Measurements from ENCODE around the gene FCHSD2.
"Not testable (repeated sequence)": the region's sequence is repeated elsewhere in the genome, so short reads cannot be mapped to it uniquely, and the experiment has no call there.

Gene FCHSD2

DNA sequence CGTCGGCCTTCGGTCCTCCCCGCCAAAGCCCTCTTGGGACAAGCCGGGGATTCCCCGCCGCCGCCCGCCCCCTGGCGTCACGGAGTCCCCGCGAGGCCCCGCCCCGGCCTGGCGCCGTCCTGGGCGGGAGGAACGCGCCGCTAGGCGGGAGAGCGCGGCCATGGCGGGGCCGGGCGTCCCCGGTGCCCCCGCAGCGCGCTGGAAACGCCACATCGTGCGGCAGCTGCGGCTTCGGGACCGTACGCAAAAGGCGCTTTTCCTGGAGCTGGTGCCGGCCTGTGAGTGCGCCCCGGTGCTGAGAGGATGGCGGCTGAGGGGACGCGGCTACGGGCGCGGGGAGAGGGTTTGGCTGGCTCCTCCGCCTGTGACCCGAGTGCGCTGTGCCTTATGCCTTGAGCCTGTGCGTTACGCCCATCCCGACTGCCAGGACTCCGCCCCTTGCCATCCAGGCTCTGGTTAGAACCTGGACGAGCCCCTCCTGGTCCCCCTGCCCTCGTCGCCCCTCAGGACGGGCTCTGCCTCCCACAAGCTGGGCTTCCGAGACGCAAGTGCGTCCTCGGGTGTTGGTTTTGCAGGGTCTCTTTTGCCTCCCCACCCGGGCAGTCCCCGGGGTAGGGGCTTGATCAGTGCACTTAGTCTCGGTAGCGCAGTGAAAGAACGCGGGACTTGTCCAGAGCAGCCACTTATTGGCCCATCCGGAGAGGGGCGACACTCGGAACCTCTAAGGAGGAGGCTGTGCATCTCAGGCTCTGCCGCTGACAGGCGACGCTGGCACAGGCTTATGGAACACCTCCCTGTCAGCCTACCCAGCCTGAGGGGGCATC, 327.6 kb downstream of the FCHSD2 start, which contains the start of gene ATG16L2:
TSS of gene ATG16L2 (plus strand) at position 126 of the 824 bp plus-strand sequence. CDS start at position 161, 35 bp downstream.
- Histone ChIP-seq H2AFZ (peak within 1 kb of the TSS; percentile 87), H3K27me3 (ENCODE audit: control insufficient read depth, insufficient read depth, low read length) (no peaks in the 10 kb centered on the region)
- TF ChIP-seq, protein P1, sequence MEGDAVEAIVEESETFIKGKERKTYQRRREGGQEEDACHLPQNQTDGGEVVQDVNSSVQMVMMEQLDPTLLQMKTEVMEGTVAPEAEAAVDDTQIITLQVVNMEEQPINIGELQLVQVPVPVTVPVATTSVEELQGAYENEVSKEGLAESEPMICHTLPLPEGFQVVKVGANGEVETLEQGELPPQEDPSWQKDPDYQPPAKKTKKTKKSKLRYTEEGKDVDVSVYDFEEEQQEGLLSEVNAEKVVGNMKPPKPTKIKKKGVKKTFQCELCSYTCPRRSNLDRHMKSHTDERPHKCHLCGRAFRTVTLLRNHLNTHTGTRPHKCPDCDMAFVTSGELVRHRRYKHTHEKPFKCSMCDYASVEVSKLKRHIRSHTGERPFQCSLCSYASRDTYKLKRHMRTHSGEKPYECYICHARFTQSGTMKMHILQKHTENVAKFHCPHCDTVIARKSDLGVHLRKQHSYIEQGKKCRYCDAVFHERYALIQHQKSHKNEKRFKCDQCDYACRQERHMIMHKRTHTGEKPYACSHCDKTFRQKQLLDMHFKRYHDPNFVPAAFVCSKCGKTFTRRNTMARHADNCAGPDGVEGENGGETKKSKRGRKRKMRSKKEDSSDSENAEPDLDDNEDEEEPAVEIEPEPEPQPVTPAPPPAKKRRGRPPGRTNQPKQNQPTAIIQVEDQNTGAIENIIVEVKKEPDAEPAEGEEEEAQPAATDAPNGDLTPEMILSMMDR (IDR thresholded peaks at IDR 0.05): no peak

DNA sequence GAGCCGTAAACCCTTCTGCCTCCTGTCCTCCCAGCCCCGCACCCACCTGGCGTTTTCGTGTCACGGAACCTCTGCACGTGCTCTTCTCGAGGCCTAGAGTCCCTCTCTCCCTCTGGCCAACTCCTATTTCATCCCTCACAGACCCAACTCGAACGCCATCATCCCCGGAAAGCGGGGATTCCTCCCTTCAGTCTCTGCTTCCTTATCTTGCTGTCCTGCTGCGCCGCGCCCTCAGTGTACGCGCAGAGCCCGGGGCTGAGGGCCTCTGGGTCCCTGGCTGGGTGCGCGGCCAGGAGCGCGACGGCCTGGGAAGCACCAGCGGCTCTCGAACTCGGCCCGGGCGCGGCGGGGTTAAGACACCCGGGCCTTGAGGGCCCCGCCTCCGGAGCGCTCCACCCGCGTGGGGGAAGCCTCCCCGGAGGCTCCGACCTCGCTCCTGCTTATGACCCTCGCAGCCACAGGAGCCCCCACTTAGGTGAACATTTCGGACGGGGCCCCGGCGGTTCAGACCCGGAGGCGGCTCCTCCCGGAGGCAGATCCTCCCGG, 328.3 kb downstream of the FCHSD2 start:
- TF ChIP-seq, protein P1 (IDR thresholded peaks at IDR 0.05): no peak
- peak overlapping the region; percentile 83 for H3K4me3 ChIP-seq (ENCODE audit: low read depth, low read length)
- H3K4me1 ChIP-seq: peaks cover 7% of the 10 kb centered on the region
- H3K36me3 ChIP-seq (ENCODE audit: control insufficient read depth, insufficient read depth, low read length): no peaks in the 10 kb centered on the region
- H3K79me2 ChIP-seq: no peaks in the 10 kb centered on the region
- peak overlapping the region; percentile 87 for H2AFZ ChIP-seq
- no peaks in the 10 kb centered on the region for H3K9me3 ChIP-seq (ENCODE audit: control insufficient read depth, low read length)
- H3K9ac ChIP-seq: peak overlapping the region; percentile 80
- no peaks in the 10 kb centered on the region for H3K27me3 ChIP-seq (ENCODE audit: control insufficient read depth, insufficient read depth, low read length)
- peak overlapping the region; percentile 92 for H3K4me2 ChIP-seq (ENCODE audit: low read length)
- peak overlapping the region; percentile 89 for H3K27ac ChIP-seq

More for the DNA sequence above, 327.6 kb downstream of the FCHSD2 start, which contains the start of gene ATG16L2:
- peak within 1 kb of the TSS; percentile 80 for H3K9ac ChIP-seq
- H3K79me2 ChIP-seq: no peaks in the 10 kb centered on the region
- peaks cover 7% of the 10 kb centered on the region for H3K4me1 ChIP-seq
- H3K4me3 ChIP-seq (ENCODE audit: low read depth, low read length): peak within 1 kb of the TSS; percentile 83
- peak within 1 kb of the TSS; percentile 89 for H3K27ac ChIP-seq
- no peaks in the 10 kb centered on the region for H3K9me3 ChIP-seq (ENCODE audit: control insufficient read depth, low read length)
- no peaks in the 10 kb centered on the region for H3K36me3 ChIP-seq (ENCODE audit: control insufficient read depth, insufficient read depth, low read length)
- H3K4me2 ChIP-seq (ENCODE audit: low read length): peak within 1 kb of the TSS; percentile 92

DNA sequence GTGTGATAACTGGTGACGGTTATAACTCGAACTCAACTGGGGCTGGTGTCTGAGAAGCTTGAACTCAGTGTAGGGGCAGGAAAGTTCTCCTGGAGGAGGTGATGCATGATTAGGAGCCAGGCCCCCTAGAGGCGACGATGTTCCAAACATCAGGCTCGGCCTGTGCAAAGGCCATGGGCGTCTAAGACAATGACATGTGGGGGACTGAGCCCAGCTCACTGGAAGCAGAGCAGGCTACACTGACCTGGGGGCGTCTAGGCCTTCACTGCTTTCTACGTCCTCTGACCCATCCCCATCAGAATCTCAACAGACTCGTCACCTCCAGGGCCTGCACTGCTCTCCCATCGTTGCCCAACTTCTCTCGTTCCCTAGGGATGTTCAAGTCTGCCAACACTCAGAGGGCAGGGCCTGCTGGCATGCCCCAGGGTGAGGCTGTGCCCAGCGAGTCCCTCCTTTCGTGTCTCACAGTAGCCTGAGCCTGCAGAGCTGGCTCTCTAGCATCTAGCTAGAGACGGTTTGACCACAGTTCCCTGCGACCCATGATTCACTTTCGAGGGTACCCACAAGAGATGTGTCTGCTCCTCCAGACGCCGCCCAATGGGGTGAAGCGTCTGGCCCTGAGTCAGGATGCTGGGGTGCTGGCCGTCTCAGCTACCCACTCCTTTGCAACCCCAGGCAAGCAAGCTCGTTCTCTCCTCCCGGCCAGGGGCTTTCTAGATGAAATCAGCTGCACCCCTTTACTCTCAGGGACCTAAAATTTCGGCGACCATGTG, 329.0 kb downstream of the FCHSD2 start:
- Histone ChIP-seq H3K4me3 (ENCODE audit: low read depth, low read length) (peak overlapping the region; percentile 83), H3K9me3 (ENCODE audit: control insufficient read depth, low read length) (no peaks in the 10 kb centered on the region), H3K27ac (peak overlapping the region; percentile 89), H3K36me3 (ENCODE audit: control insufficient read depth, insufficient read depth, low read length) (no peaks in the 10 kb centered on the region), H3K4me2 (ENCODE audit: low read length) (peak overlapping the region; percentile 92), H2AFZ (peak overlapping the region; percentile 87), H3K4me1 (peaks cover 7% of the 10 kb centered on the region), H3K79me2 (no peaks in the 10 kb centered on the region), H3K9ac (no peak overlapping the region), H3K27me3 (ENCODE audit: control insufficient read depth, insufficient read depth, low read length) (no peaks in the 10 kb centered on the region)
- TF ChIP-seq, protein P1 (IDR thresholded peaks at IDR 0.05): peak; percentile 17

DNA sequence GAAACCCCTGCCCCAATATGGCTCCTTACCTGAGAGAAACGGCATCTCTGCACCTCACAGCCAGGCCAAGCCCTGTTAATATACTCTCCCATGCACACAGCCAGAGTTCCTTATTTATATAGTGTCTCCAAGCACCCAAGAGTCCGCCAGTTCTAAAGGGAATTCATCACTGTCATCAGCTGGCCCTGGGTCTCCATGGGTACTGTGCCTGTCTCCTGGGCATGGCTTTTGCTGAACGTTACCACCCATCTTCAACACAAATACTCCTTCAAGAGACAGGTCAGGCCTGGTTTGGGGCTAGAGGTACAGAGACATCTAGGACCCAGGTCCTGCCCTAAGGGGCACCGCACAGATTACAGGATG, 329.5 kb downstream of the FCHSD2 start:
- no peaks in the 10 kb centered on the region for H3K36me3 ChIP-seq (ENCODE audit: control insufficient read depth, insufficient read depth, low read length)
- H3K9me3 ChIP-seq (ENCODE audit: control insufficient read depth, low read length): no peaks in the 10 kb centered on the region
- peak overlapping the region; percentile 22 for H3K4me3 ChIP-seq (ENCODE audit: low read depth, low read length)
- no peak overlapping the region for H3K9ac ChIP-seq
- TF ChIP-seq, protein P1 (IDR thresholded peaks at IDR 0.05): no peak
- no peaks in the 10 kb centered on the region for H3K27me3 ChIP-seq (ENCODE audit: control insufficient read depth, insufficient read depth, low read length)
- H2AFZ ChIP-seq: peak overlapping the region; percentile 38
- H3K4me2 ChIP-seq (ENCODE audit: low read length): peak overlapping the region; percentile 49
- H3K4me1 ChIP-seq: peaks cover 7% of the 10 kb centered on the region
- H3K27ac ChIP-seq: no peak overlapping the region
- H3K79me2 ChIP-seq: no peaks in the 10 kb centered on the region

DNA sequence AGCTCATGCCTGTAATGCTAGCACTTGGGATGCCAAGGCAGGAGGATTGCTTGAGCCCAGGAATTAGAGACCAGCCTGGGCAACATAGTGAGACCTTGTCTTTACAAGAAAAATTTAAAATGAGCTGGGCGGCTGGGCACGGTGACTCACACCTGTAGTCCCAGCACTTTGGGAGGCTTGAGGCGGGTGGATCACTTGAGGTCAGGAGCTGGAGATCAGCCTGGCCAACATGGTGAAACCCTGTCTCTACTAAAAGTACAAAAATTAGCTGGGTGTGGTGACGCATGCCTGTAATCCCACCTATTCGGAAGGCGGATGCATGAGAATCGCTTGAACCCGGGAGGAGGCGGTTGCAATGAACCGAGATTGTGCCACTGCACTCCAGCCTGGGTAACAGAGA, 330.4 kb downstream of the FCHSD2 start:
- H2AFZ ChIP-seq; H3K27ac ChIP-seq; H3K4me2 ChIP-seq (ENCODE audit: low read length); H3K79me2 ChIP-seq; H3K27me3 ChIP-seq (ENCODE audit: control insufficient read depth, insufficient read depth, low read length); H3K36me3 ChIP-seq (ENCODE audit: control insufficient read depth, insufficient read depth, low read length); H3K9me3 ChIP-seq (ENCODE audit: control insufficient read depth, low read length); H3K4me3 ChIP-seq (ENCODE audit: low read depth, low read length); H3K4me1 ChIP-seq; H3K9ac ChIP-seq: not testable (repeated sequence)
